ENCODE data around the gene OR3A2.
"Not testable (repeated sequence)": the region's sequence is repeated elsewhere in the genome, so short reads cannot be mapped to it uniquely, and the experiment has no call there.

OR3A2 gene

GRCh38 chr17:3298260-3298659 is 87.8 kb downstream of the OR3A2 start, which contains the start of gene OR3A1:
Gene OR3A1 (minus strand): TSS chr17:3298360. CDS start chr17:3292582, 5,778 bp downstream.
- Histone ChIP-seq H3K4me3 (no peak within 1 kb of the TSS), H3K4me1 (no peaks in the 10 kb centered on the region), H3K27me3 (no peaks in the 10 kb centered on the region), H3K9ac (no peak within 1 kb of the TSS), H3K36me3 (no peaks in the 10 kb centered on the region), H3K9me3 (no peaks in the 10 kb centered on the region), H4K20me1 (no peaks in the 10 kb centered on the region), H3K4me2 (no peak within 1 kb of the TSS), H3K27ac (no peak within 1 kb of the TSS)
- no peak for TF ChIP-seq Cebpa-rat (IDR thresholded peaks at IDR 0.05)

- no peaks in the 10 kb centered on the region for H3K27me3 ChIP-seq
- H3K9me3 ChIP-seq, result no peaks in the 10 kb centered on the region
- no peaks in the 10 kb centered on the region for H3K36me3 ChIP-seq
- H3K4me3 ChIP-seq, result no peak overlapping the region
- no peak overlapping the region for H3K9ac ChIP-seq
- H3K4me2 ChIP-seq, result no peak overlapping the region
- TF ChIP-seq Cebpa-rat (IDR thresholded peaks at IDR 0.05), result no peak
- no peak overlapping the region for H3K27ac ChIP-seq
- no peaks in the 10 kb centered on the region for H3K4me1 ChIP-seq
- no peaks in the 10 kb centered on the region for H4K20me1 ChIP-seq
Measured at GRCh38 chr17:3295632-3296031, 90.5 kb downstream of the OR3A2 start.

DNA sequence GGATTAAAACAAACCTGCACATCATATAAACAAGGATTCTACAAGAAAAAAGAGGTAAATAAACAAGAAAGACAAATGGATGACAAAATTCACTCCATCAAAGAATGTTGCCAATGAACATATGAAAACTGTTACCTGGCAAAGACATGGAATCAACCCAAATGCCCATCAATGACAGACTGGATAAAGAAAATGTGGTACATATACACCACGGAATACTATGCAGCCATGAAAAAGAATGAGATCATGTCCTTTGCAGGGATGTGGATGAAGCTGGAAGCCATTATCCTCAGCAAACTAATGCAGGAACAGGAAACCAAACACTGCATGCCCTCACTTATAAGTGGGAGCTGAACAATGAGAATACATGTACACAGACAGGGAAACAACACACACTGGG is 92.6 kb downstream of the OR3A2 start:
- not testable (repeated sequence) for H3K4me3 ChIP-seq, H3K36me3 ChIP-seq, H3K9me3 ChIP-seq, H3K27me3 ChIP-seq, H4K20me1 ChIP-seq, H3K9ac ChIP-seq, H3K27ac ChIP-seq, H3K4me2 ChIP-seq, H3K4me1 ChIP-seq

DNA sequence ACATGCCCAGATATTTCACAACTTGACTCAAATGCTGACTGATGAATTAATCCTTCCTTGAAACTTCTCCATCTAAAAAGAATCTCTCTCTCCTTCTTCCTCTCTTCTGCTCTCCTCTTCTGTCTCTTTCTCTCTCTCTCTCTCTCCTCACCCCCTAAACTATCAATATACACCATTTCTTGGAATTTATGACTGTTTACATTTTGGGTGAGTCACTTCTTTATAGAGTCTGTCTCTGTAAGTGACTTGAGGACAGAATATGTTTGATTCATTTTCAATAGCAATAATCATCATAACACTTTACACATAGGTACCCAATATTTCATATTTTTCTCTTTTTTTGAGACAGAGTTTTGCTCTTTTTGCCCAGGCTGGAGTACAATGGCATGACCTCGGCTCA is 103.2 kb downstream of the OR3A2 start:
- Histone ChIP-seq H3K27ac (no peak overlapping the region), H3K36me3 (no peaks in the 10 kb centered on the region), H3K9ac (no peak overlapping the region), H3K4me2 (no peak overlapping the region), H3K27me3 (no peaks in the 10 kb centered on the region), H3K9me3 (no peaks in the 10 kb centered on the region), H3K4me3 (no peak overlapping the region), H4K20me1 (no peaks in the 10 kb centered on the region), H3K4me1 (no peaks in the 10 kb centered on the region)
- TF ChIP-seq Cebpa-rat (IDR thresholded peaks at IDR 0.05), result no peak

DNA sequence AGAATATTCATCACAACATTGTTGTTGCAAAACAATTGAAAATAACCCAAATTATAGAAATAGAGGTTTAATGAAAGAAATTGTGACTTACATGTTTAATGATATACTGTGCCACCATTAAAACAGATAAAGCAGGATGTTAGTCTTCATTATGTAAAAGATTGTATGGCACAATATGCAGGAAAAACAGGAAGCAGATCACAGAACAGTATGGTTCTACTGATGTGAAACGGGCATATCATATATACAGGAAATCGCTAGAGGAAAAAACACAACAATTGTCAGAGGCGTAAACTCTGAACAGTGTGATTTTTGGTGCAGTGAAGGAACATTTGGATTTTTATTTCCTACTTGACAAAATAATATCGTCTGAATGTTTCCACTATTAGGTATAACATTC is 110.0 kb downstream of the OR3A2 start:
- Histone ChIP-seq H3K4me3 (no peak overlapping the region), H3K4me2 (no peak overlapping the region), H3K36me3 (no peaks in the 10 kb centered on the region), H3K9ac (no peak overlapping the region), H4K20me1 (no peaks in the 10 kb centered on the region), H3K4me1 (no peaks in the 10 kb centered on the region), H3K9me3 (peaks cover 10% of the 10 kb centered on the region), H3K27ac (no peak overlapping the region), H3K27me3 (no peaks in the 10 kb centered on the region)
- TF ChIP-seq Cebpa-rat (IDR thresholded peaks at IDR 0.05), result no peak

- no peaks in the 10 kb centered on the region for H4K20me1 ChIP-seq
- H3K27me3 ChIP-seq, result no peaks in the 10 kb centered on the region
- no peak overlapping the region for H3K27ac ChIP-seq
- H3K9ac ChIP-seq, result no peak overlapping the region
- TF ChIP-seq Cebpa-rat (IDR thresholded peaks at IDR 0.05), result no peak
- H3K36me3 ChIP-seq, result no peaks in the 10 kb centered on the region
- peaks cover 29% of the 10 kb centered on the region for H3K9me3 ChIP-seq
- no peak overlapping the region for H3K4me3 ChIP-seq
- H3K4me2 ChIP-seq, result no peak overlapping the region
- peaks cover 9% of the 10 kb centered on the region for H3K4me1 ChIP-seq
Measured at GRCh38 chr17:3271072-3271848, 114.8 kb downstream of the OR3A2 start.

GRCh38 chr17:3260600-3260999 is 125.5 kb downstream of the OR3A2 start:
- H3K4me2 ChIP-seq, result no peak overlapping the region
- no peak overlapping the region for H3K9ac ChIP-seq
- no peaks in the 10 kb centered on the region for H4K20me1 ChIP-seq
- no peak for TF ChIP-seq Cebpa-rat (IDR thresholded peaks at IDR 0.05)
- H3K36me3 ChIP-seq, result no peaks in the 10 kb centered on the region
- no peak overlapping the region for H3K4me3 ChIP-seq
- no peaks in the 10 kb centered on the region for H3K27me3 ChIP-seq
- H3K4me1 ChIP-seq, result no peaks in the 10 kb centered on the region
- no peak overlapping the region for H3K27ac ChIP-seq
- no peaks in the 10 kb centered on the region for H3K9me3 ChIP-seq

DNA sequence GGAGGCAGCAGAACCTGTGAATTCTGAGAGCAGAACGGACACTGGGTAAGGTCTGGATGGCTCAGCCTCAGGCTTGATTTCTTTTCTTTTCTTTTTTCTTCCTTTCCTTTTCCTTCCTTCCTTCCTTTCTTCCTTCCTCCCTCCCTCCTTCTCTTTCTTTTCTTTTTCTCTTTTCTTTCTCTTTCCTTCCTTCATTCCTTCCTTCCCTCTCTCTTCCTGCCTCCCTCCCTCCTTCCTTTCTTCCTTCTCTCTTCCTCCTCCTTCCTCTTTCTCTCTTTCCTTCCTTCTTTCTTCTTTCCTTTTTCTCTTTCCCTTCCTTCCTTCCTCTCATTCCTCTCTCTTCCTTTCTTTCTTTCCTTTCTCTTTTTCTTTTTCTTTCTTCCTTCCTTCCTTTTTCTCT is 125.9 kb downstream of the OR3A2 start:
- no peak overlapping the region for H3K4me3 ChIP-seq
- H3K9ac ChIP-seq, result no peak overlapping the region
- H3K4me2 ChIP-seq, result no peak overlapping the region
- no peaks in the 10 kb centered on the region for H4K20me1 ChIP-seq
- no peaks in the 10 kb centered on the region for H3K9me3 ChIP-seq
- H3K27ac ChIP-seq, result no peak overlapping the region
- TF ChIP-seq Cebpa-rat (IDR thresholded peaks at IDR 0.05), result no peak
- no peaks in the 10 kb centered on the region for H3K27me3 ChIP-seq
- no peaks in the 10 kb centered on the region for H3K36me3 ChIP-seq
- H3K4me1 ChIP-seq, result no peaks in the 10 kb centered on the region

DNA sequence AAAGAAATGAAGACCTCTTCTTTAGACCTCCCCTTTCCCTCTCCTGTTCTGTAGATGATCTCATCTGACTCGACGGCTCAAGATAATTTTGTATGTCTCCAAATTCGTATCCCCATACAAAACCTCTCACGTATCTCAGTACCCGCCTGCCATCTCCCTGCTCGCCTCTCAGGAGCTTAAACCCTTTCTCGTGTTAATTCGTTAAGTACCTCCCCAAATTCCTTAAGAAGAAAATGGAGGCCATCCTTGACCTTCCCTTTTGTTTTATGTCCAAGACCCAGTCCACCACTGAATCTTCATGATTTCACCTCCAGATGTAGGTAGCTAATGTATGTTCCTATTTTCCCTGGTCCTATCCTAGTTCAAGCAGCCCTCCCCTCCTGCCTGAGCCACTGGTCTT is 129.5 kb downstream of the OR3A2 start:
- no peak overlapping the region for H3K27ac ChIP-seq
- H3K9ac ChIP-seq, result no peak overlapping the region
- no peaks in the 10 kb centered on the region for H3K36me3 ChIP-seq
- no peaks in the 10 kb centered on the region for H4K20me1 ChIP-seq
- H3K4me2 ChIP-seq, result no peak overlapping the region
- H3K4me1 ChIP-seq, result no peaks in the 10 kb centered on the region
- no peaks in the 10 kb centered on the region for H3K9me3 ChIP-seq
- H3K4me3 ChIP-seq, result no peak overlapping the region
- TF ChIP-seq Cebpa-rat (IDR thresholded peaks at IDR 0.05), result no peak
- H3K27me3 ChIP-seq, result no peaks in the 10 kb centered on the region

DNA sequence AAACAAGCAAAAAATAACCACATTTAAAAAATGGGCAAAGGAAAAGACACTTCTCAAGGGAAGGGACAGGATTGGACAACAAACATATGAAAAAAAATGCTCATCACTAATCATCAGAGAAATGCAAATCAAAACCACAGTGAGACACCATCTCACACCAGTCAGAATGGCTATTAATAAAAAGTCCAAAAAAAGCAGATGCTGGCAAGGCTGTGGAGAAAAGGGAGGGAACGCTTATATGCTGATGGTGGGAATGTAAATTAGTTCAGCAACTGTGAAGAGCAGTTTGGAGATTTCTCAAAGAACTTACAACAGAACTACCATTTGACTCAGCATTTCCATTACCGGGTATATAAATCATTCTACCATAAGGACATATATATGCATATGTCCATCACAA is 137.1 kb downstream of the OR3A2 start:
- H3K9ac ChIP-seq, H3K9me3 ChIP-seq, H3K27ac ChIP-seq, H3K4me1 ChIP-seq, H3K36me3 ChIP-seq, H3K4me3 ChIP-seq, H3K27me3 ChIP-seq, H4K20me1 ChIP-seq, H3K4me2 ChIP-seq: not testable (repeated sequence)

DNA sequence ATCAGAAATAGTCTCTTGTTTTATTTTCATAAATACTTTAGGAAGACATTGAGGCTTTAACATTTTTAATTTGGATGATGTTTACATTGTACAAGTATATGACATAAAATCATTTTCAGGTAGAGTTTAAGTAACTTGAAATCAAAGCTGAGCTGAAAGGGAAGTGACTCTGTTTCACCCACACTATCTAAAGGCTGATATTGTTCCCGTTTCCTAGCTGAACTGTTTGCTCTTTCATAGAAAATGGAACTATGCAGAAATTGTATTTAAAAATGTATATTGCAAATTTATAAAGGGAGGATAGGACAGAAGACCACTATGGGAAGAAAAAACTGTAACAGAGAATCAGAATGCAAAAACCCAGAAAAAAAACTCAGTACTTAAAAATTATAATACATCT is 141.3 kb downstream of the OR3A2 start:
- not testable (repeated sequence) for H3K9ac ChIP-seq, H3K4me3 ChIP-seq, H4K20me1 ChIP-seq, H3K27ac ChIP-seq, H3K9me3 ChIP-seq, H3K4me2 ChIP-seq, H3K4me1 ChIP-seq, H3K27me3 ChIP-seq, H3K36me3 ChIP-seq

GRCh38 chr17:3241044-3241443 is 145.1 kb downstream of the OR3A2 start:
- H4K20me1 ChIP-seq, H3K9ac ChIP-seq, H3K9me3 ChIP-seq, H3K4me3 ChIP-seq, H3K4me1 ChIP-seq, H3K4me2 ChIP-seq, H3K36me3 ChIP-seq, H3K27ac ChIP-seq, H3K27me3 ChIP-seq: not testable (repeated sequence)

GRCh38 chr17:3238685-3239084 is 147.4 kb downstream of the OR3A2 start:
- not testable (repeated sequence) for H3K9ac ChIP-seq, H3K4me2 ChIP-seq, H3K9me3 ChIP-seq, H3K4me1 ChIP-seq, H3K27ac ChIP-seq, H4K20me1 ChIP-seq, H3K27me3 ChIP-seq, H3K36me3 ChIP-seq, H3K4me3 ChIP-seq

- not testable (repeated sequence) for H3K4me3 ChIP-seq, H3K4me2 ChIP-seq, H3K27me3 ChIP-seq, H3K27ac ChIP-seq, H3K4me1 ChIP-seq, H3K9ac ChIP-seq, H4K20me1 ChIP-seq, H3K36me3 ChIP-seq, H3K9me3 ChIP-seq
Measured at GRCh38 chr17:3232300-3232699, 153.8 kb downstream of the OR3A2 start.

Data from BLaER1 (cell line).